ENCODE results near the gene TSPAN1.

The TSPAN1 gene

DNA sequence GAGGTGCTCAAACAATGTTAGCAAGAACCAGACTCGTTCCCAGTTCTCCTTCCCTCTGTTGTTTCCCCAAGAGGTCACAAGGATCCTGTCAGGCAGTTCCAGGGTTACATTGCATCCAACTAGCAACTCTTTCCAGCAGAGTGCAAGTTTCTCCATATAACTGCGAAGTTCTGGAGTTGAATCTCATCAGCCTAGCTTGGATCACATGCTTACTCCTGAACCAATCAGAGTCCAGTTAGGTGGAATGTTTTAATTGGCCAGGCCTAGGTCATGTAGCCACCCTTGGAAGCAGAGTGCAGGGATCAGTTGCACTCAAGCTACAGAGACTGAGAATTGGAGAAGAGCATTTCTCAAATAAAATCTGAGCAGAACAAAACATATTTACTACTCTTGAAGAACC is 26.6 kb upstream of the TSPAN1 start:
- H3K4me3 ChIP-seq (replicated peaks; ENCODE audit: low read depth, low read length) = no peak overlapping the region
- TF ChIP-seq, protein P1, sequence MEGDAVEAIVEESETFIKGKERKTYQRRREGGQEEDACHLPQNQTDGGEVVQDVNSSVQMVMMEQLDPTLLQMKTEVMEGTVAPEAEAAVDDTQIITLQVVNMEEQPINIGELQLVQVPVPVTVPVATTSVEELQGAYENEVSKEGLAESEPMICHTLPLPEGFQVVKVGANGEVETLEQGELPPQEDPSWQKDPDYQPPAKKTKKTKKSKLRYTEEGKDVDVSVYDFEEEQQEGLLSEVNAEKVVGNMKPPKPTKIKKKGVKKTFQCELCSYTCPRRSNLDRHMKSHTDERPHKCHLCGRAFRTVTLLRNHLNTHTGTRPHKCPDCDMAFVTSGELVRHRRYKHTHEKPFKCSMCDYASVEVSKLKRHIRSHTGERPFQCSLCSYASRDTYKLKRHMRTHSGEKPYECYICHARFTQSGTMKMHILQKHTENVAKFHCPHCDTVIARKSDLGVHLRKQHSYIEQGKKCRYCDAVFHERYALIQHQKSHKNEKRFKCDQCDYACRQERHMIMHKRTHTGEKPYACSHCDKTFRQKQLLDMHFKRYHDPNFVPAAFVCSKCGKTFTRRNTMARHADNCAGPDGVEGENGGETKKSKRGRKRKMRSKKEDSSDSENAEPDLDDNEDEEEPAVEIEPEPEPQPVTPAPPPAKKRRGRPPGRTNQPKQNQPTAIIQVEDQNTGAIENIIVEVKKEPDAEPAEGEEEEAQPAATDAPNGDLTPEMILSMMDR (IDR thresholded peaks at IDR 0.05; ENCODE audit: low read depth, low read length, missing control alignments) = no peak
- no peak for DNase-seq (ENCODE audit: extremely low read depth, low read depth)

DNA sequence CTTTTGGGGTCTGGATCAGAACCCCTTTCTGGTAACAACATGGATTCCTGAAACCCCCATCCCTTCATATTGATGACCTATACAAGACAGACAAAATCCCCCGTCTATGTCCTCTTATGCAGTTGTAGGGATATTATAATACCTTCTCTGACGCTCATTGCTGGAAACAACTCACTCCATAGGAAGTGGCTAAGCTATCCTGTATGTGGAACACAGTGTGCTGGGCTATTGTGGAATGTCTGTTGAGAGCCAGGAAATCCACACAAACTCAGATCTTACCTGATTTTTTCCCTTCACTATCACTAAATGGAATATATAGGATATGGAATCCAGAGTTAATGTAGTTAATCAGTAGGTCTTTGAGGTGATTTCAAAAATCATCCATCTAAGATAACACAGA is 24.8 kb upstream of the TSPAN1 start:
- no peak overlapping the region for H3K4me3 ChIP-seq (replicated peaks; ENCODE audit: low read depth, low read length)
- TF ChIP-seq, protein P1 (IDR thresholded peaks at IDR 0.05; ENCODE audit: low read depth, low read length, missing control alignments) = no peak
- no peak for DNase-seq (ENCODE audit: extremely low read depth, low read depth)

DNA sequence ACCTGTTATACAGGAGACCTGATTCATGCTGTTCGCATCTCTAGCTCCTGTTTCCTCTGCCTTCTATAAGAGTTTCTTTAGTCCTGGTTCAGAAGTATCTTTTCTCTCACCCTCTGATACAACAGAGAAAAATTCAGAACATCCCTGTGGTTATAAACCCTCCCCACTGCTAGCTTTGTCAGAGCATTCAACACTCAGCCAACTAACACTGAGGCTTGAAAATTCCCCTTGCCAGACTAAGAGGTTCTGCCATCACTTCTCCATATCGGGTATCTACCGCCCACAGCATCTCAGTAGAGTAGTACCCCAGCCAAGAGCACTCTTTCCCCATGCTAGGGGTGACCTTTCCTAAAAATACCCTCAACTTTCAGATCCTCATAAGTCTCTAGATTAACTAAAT is 22.9 kb upstream of the TSPAN1 start:
- TF ChIP-seq, protein P1 (IDR thresholded peaks at IDR 0.05; ENCODE audit: low read depth, low read length, missing control alignments) = no peak
- no peak for DNase-seq (ENCODE audit: extremely low read depth, low read depth)
- no peak overlapping the region for H3K4me3 ChIP-seq (replicated peaks; ENCODE audit: low read depth, low read length)

DNA sequence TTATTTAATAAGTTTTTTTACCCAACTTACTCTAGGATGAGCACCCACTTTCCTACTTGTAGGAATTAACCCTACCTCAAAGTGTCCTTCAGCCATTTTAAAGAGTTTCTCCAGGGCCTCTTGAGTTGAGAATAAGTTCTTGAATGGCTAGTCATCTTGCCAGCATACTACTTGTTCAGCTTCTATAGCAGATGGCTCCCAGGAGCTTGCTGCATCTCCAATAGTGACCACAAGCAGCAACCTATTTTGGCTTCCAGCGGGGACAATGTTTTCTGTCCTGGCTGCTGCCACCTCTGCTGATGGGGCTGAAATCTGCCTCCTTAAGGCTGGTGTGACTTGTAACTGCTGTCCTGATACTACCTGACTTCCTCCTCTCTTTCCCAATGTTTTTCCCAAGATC is 21.7 kb upstream of the TSPAN1 start:
- no peak for DNase-seq (ENCODE audit: extremely low read depth, low read depth)
- TF ChIP-seq, protein P1 (IDR thresholded peaks at IDR 0.05; ENCODE audit: low read depth, low read length, missing control alignments) = no peak
- no peak overlapping the region for H3K4me3 ChIP-seq (replicated peaks; ENCODE audit: low read depth, low read length)

DNA sequence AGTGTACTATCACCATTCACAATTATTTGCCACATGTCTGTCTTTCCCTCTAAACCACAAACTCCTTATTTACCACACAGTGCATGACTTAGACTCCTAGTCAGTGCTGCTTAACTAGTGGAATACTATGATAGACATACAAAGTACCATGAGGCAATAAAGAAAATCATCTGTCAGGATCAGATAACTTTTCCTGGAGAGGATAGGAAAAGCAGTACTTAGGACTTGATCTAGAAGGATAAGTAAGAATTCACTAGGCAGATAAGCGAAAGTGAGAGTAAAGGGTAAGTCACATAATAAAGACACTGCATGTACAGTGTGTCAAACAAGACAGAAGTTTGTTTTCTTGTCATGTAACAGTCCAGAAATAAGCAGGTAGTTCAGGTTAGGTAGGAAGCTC is 21.2 kb upstream of the TSPAN1 start:
- TF ChIP-seq, protein P1 (IDR thresholded peaks at IDR 0.05; ENCODE audit: low read depth, low read length, missing control alignments) = no peak
- H3K4me3 ChIP-seq (replicated peaks; ENCODE audit: low read depth, low read length) = no peak overlapping the region
- no peak for DNase-seq (ENCODE audit: extremely low read depth, low read depth)

DNA sequence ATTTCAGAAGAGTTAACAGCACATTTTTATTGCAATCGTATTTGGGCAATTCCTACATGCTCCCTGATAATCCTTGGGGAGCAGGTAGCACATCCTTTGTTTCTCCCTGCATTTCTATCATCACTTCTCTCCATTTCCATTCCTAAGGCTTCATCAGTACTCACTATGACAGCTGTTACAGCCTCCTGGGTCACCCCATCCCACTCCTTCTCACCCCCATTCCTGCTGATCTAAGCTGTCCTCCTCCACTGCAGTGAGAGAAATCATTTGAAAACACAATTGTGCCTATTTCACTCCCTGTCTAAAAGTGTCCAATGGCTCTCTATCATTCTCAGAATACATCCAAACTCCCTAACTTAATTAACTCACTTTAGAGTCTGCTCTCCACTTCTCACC is 17.0 kb upstream of the TSPAN1 start:
- TF ChIP-seq, protein P1 (IDR thresholded peaks at IDR 0.05; ENCODE audit: low read depth, low read length, missing control alignments) = no peak
- no peak overlapping the region for H3K4me3 ChIP-seq (replicated peaks; ENCODE audit: low read depth, low read length)
- no peak for DNase-seq (ENCODE audit: extremely low read depth, low read depth)
